Thyroid gland (tissue), 4 donors: ENCODE measurements around the gene CHRM3.

ENCODE experiments used
- CTCF ChIP-seq, 6 experiments: fragments of 200-600 bp in 3 of 6; fragments of 450-650 bp in 3 of 6; sonication (generic) in 3 of 6; IDR thresholded peaks; one replicate each; pipeline ENCODE4 v1.5.1; 2016 to 2019; ENCODE audit warnings: antibody characterized with exemption in 6 of 6, mild to moderate bottlenecking in 2 of 6, inconsistent platforms in 1 of 6, moderate library complexity in 1 of 6
- POLR2A ChIP-seq, 2 donors: fragments of 450-650 bp; IDR thresholded peaks; one replicate each; pipeline ENCODE4 v1.6.1; 2017; ENCODE audit warnings: antibody characterized with exemption in 2 of 2, mild to moderate bottlenecking in 2 of 2, moderate library complexity in 1 of 2

- TF ChIP-seq POLR2A (IDR thresholded peaks at IDR 0.05) (no peak), CTCF (IDR thresholded peaks at IDR 0.05) (no peak)
Measured at GRCh38 chr1:239347776-239348175, 38.6 kb upstream of the CHRM3 start.
